K562 (cell line): ENCODE results near the gene CLCF1. TPM values are rescaled to one million over a fixed set of nuclear protein-coding genes. Genes with fewer than 3 reads are reported as not detected.

Source experiments
- COPS2 ChIP-seq: fragments of 450-650 bp; conservative IDR thresholded peaks from 2 replicates; pipeline ENCODE4 v1.6.1; 2016; ENCODE audit warnings: mild to moderate bottlenecking, moderate library complexity
- KLF16 ChIP-seq: IDR thresholded peaks from 2 replicates; pipeline ENCODE4 v1.6.1; 2016; ENCODE audit warnings: antibody characterized with exemption
- TRIM24 ChIP-seq, 2 experiments: fragments of 450-650 bp; IDR thresholded peaks; 2 replicates each; pipeline ENCODE4 v1.6.1; 2016
- ZNF121 ChIP-seq: sonication (generic); formaldehyde crosslinking; conservative IDR thresholded peaks from 2 replicates; pipeline ENCODE4 v1.8.0; 2022; ENCODE audit warnings: missing genetic modification reagents
- polyA plus RNA-seq, 8 experiments: library from polyadenylated mRNA; depleted of rRNA in 4 of 8; stranded (reverse) in 5 of 8; unstranded in 3 of 8; fragments of >200 nt; fragmentation: Nextera tagmentation in 2 of 8; fragmentation: Illumina TruSeq in 1 of 8; extraction: Ambion mirVana in 2 of 8; extraction: Trizol in 1 of 8; gene quantifications; 2 replicates each; pipeline versions ENCODE4 v1.2.1 to v1.2.3, GENCODE V29; 2011 to 2014; ENCODE audit warnings: inconsistent platforms in 1 of 8, missing spikeins in 1 of 8
- total RNA-seq, 7 experiments: library from RNA; depleted of rRNA in 6 of 7; stranded (reverse); fragments of >200 nt in 6 of 7; fragmentation: Illumina TruSeq in 2 of 7; extraction: Trizol in 2 of 7; gene quantifications; 2 replicates each; pipeline versions ENCODE4 v1.2.1 to v1.2.3, GENCODE V29; 2011 to 2021; ENCODE audit warnings: low replicate concordance in 1 of 7
- TF ChIP-seq, protein P1 (sequence below), 2 experiments: fragments of 450-650 bp in 1 of 2; sonication (generic) in 1 of 2; formaldehyde crosslinking in 1 of 2; IDR thresholded peaks; 2 replicates each; pipeline versions ENCODE4 v1.7.1 to v1.9.0; 2016 to 2022; ENCODE audit warnings: inconsistent platforms in 1 of 2, mild to moderate bottlenecking in 1 of 2, missing genetic modification reagents in 1 of 2
- TF ChIP-seq, protein P2 (sequence below): fragments of 450-650 bp; IDR thresholded peaks from 2 replicates; pipeline ENCODE4 v1.6.1; 2017; ENCODE audit warnings: mild to moderate bottlenecking, moderate library complexity
- TF ChIP-seq, protein P3 (sequence below), 2 experiments: fragments of 450-650 bp in 1 of 2; sonication (generic) in 1 of 2; formaldehyde crosslinking in 1 of 2; IDR thresholded peaks in 1 of 2; conservative IDR thresholded peaks in 1 of 2; 2 replicates each; pipeline versions ENCODE4 v1.6.1 to v1.8.1; 2016 to 2023; ENCODE audit warnings: mild to moderate bottlenecking in 2 of 2, moderate library complexity in 2 of 2, inconsistent platforms in 1 of 2, missing genetic modification reagents in 1 of 2
- TF ChIP-seq, protein P4 (sequence below): sonication (generic); formaldehyde crosslinking; IDR thresholded peaks from 2 replicates; pipeline ENCODE4 v1.4.0; 2020; ENCODE audit warnings: mild to moderate bottlenecking, missing genetic modification reagents

CLCF1 gene
- total and polyA plus RNA-seq, 9 of the 15 experiments (the other 6 are each of a cell fraction or from before 2014, with no cell fraction given), result 0.49 to 5.8 (median 3.0) TPM

DNA sequence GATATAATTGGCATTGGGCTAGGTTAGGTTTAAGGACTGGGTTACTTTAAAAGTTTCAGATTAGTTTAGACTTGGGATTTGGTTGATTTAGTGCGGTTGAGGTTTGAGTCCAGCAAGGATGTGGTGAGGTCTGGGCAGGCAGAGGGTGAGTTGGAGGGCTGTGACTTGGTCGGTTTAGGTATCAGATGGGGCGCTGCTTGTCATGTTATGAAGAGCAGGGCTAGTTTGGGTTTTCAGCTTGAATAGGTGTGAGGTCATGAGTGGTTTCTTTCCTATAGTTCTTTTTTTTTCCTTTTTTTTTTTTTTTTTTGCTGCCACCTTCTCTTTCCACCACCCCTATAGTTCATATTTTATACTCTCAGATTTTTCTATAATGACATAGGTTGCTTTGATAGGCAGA lies 4.8 kb downstream of the CLCF1 start (continued):
- TF ChIP-seq, protein P1, sequence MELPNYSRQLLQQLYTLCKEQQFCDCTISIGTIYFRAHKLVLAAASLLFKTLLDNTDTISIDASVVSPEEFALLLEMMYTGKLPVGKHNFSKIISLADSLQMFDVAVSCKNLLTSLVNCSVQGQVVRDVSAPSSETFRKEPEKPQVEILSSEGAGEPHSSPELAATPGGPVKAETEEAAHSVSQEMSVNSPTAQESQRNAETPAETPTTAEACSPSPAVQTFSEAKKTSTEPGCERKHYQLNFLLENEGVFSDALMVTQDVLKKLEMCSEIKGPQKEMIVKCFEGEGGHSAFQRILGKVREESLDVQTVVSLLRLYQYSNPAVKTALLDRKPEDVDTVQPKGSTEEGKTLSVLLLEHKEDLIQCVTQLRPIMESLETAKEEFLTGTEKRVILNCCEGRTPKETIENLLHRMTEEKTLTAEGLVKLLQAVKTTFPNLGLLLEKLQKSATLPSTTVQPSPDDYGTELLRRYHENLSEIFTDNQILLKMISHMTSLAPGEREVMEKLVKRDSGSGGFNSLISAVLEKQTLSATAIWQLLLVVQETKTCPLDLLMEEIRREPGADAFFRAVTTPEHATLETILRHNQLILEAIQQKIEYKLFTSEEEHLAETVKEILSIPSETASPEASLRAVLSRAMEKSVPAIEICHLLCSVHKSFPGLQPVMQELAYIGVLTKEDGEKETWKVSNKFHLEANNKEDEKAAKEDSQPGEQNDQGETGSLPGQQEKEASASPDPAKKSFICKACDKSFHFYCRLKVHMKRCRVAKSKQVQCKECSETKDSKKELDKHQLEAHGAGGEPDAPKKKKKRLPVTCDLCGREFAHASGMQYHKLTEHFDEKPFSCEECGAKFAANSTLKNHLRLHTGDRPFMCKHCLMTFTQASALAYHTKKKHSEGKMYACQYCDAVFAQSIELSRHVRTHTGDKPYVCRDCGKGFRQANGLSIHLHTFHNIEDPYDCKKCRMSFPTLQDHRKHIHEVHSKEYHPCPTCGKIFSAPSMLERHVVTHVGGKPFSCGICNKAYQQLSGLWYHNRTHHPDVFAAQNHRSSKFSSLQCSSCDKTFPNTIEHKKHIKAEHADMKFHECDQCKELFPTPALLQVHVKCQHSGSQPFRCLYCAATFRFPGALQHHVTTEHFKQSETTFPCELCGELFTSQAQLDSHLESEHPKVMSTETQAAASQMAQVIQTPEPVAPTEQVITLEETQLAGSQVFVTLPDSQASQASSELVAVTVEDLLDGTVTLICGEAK (IDR thresholded peaks at IDR 0.05), result no peak
- TF ChIP-seq, protein P1 (CRISPR knock-in tag; IDR thresholded peaks at IDR 0.05), result no peak
- no peak for TF ChIP-seq TRIM24 (IDR thresholded peaks at IDR 0.05)
- TF ChIP-seq, protein P2, sequence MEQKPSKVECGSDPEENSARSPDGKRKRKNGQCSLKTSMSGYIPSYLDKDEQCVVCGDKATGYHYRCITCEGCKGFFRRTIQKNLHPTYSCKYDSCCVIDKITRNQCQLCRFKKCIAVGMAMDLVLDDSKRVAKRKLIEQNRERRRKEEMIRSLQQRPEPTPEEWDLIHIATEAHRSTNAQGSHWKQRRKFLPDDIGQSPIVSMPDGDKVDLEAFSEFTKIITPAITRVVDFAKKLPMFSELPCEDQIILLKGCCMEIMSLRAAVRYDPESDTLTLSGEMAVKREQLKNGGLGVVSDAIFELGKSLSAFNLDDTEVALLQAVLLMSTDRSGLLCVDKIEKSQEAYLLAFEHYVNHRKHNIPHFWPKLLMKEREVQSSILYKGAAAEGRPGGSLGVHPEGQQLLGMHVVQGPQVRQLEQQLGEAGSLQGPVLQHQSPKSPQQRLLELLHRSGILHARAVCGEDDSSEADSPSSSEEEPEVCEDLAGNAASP, result no peak
- TF ChIP-seq COPS2, result no peak
- TF ChIP-seq, protein P3, sequence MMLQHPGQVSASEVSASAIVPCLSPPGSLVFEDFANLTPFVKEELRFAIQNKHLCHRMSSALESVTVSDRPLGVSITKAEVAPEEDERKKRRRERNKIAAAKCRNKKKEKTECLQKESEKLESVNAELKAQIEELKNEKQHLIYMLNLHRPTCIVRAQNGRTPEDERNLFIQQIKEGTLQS (IDR thresholded peaks at IDR 0.05), result no peak
- TF ChIP-seq, protein P3 (CRISPR knock-in tag; conservative IDR thresholded peaks at IDR 0.05), result no peak
- TF ChIP-seq, protein P4, sequence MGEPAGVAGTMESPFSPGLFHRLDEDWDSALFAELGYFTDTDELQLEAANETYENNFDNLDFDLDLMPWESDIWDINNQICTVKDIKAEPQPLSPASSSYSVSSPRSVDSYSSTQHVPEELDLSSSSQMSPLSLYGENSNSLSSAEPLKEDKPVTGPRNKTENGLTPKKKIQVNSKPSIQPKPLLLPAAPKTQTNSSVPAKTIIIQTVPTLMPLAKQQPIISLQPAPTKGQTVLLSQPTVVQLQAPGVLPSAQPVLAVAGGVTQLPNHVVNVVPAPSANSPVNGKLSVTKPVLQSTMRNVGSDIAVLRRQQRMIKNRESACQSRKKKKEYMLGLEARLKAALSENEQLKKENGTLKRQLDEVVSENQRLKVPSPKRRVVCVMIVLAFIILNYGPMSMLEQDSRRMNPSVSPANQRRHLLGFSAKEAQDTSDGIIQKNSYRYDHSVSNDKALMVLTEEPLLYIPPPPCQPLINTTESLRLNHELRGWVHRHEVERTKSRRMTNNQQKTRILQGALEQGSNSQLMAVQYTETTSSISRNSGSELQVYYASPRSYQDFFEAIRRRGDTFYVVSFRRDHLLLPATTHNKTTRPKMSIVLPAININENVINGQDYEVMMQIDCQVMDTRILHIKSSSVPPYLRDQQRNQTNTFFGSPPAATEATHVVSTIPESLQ (CRISPR knock-in tag), result no peak
- no peak for TF ChIP-seq KLF16
- no peak for TF ChIP-seq ZNF121
